CD4-positive, alpha-beta T cell treated with Interleukin-4 for 4 hours (primary cell): ENCODE results near the gene POU2AF2.
"Not testable (repeated sequence)": the region's sequence is repeated elsewhere in the genome, so short reads cannot be mapped to it uniquely, and the experiment has no call there.

Experiments used
- DNase-seq: peaks from one replicate; pipeline ENCODE4 v3.0.0-alpha.2; 2020

The POU2AF2 gene

DNA sequence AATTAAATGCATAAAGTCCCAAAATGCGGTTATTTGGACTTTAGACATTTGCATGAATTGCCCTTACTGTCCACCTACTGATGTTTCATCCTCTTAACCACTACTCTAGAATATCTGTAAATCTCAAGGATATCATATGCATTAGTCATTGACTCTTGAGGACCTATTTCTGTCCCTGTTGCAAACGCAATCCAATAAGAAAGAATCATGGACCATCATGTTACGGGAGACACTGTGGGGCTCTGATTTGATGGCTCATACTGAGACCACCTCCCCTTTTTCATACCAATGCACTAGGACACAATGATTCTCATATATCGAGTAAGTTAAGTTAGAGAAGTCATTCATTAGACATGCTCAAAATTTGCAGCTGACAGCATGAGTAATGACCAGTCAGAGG is 14.4 kb downstream of the POU2AF2 start:
- DNase-seq: no peak

DNA sequence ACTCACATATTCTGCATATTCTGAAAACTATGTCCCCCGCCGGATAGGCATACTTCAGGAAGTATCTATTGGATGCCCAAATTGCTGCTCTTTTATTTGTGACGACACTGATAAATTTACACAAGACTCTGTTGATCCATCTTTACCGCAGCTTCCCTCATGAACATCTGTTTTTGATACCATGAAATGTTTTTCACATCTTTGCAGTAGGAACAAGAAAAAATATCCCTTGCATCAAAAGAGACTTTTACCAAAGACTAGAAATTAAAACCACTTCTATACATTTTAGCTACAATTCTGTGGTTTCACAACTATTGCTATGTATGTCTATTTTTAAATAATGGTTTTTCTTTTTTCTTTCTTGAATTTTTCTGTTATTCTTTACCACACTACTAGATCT is 15.3 kb downstream of the POU2AF2 start:
- DNase-seq: no peak

DNA sequence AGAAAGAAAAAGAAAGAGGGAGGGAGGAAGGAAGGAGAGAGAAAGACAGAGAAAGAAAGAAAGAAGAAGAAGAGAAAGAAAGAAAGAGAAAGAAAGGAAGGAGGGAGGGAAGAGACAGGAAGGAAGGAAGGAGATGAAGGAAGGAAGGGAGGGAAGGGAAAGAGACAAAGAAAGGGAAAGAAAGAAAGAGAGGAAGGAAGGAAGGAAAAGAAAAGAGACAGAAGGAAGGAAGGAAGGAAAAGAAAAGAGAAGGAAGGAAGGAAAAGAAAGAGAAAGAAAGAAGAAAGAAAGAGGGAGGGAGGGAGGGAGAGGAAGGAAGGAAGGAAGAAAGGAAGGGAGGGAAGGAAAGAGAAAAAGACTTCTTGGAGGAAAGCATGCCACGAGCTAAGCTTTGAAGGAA is 19.1 kb downstream of the POU2AF2 start:
- DNase-seq: no peak

DNA sequence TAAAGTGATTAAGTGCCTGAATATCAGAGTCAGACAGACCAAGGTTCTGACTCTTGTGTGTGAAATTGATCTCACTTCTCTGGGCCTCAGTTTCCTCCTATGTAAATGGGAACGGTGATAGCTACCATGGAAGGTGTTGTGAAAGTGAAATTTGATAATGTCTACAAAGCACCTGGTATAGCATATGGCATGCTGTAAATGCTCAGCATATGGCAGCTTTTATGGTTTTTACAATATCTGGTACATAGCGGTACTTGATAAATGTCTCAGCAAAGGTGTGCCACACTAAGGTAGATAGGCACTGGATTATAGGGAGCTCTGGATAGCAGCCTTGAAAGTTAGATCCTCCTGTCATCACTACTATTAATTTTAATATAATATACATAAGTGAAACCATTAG is 19.9 kb downstream of the POU2AF2 start:
- no peak for DNase-seq

DNA sequence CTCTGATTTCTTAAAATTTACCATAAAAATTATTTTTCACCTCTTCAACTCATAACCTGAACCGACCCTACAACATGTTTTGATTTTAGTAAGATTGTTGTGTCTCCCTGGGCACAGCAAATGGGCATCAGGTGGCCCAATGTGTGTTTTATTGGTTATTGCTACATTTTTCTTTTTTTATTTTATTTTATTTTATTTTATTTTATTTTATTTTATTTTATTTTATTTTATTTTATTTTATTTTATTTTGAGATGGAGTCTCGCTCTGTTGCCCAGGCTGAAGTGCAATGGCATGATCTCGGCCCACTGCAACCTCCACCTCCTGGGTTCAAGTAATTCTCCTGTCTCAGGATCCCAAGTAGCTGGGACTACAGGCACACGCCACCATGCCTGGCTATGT is 22.8 kb downstream of the POU2AF2 start:
- not testable (repeated sequence) for DNase-seq

DNA sequence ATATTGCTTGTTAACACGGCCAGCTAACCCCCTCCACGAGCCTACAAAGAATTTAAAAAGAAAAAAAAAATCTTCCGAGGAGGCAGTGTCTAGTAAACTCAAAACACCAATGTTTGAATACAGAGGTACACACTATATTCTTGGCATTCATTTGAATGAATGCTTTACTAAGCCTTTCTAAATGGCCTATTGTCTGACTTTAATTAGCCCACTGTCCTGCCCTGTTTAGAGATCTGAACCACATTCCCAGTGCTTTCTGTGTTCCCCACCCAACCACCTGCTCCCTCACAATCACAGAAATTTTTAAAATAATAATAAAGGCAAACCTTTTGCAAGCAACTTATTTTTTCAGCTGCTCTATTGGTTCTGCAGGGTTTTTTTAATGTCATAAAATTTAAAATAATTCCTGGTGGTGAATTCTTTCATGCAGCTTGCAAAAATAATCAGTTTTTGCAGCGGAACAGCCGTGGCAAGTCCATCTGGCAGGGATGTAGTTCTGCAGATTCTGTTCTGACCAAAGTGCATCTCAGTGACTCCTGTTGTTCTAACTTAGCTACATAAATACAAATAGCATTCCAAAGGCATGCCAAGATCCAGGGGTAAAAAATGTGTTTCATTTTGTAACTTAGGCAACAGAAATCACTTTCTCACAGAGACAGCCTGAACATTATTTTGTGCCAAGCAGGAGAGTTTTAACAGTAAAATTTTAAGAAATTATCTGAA is 23.8 kb downstream of the POU2AF2 start:
- no peak for DNase-seq

DNA sequence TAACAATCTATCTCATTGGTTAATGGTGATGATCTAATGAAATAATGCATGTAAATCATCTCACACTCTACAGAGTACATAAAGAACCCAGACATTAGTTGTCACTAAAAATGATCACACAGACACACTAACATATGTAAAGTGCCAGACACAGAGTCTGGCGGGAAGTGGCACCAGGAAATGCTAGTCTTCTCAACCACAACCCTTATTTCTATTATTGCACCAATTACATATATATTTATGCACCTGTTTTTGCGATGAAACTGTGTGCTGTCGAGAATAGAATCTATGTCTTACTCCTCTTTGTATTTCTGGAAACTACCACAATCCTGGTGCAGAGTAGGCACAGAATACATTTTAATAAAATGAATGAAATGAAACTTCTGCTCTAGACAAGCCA is 26.9 kb downstream of the POU2AF2 start:
- DNase-seq: no peak

DNA sequence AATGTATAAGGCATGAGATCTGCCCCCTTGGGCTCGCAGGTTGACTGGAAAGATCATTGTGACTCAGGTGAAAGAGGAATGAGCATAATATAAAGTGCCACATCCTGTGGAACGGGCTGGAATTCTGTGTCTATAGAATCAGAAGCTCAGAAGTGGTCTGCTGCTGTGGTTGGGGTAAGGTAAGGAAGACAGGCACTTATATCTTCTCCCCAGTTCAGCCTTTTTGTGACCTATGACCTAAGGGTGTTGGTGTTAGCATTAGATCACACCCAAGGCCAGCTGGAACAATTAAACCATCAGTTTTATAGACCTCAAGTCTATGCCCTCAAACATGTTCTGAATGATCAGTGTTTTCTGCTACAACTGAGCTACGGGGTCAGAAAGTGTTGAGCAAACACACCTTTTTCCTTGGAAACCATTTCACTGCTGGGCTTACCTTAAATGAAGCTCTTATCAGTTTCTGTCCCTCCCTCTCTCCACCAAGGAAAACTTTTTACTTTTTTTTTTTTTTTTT is 37.1 kb downstream of the POU2AF2 start:
- no peak for DNase-seq

DNA sequence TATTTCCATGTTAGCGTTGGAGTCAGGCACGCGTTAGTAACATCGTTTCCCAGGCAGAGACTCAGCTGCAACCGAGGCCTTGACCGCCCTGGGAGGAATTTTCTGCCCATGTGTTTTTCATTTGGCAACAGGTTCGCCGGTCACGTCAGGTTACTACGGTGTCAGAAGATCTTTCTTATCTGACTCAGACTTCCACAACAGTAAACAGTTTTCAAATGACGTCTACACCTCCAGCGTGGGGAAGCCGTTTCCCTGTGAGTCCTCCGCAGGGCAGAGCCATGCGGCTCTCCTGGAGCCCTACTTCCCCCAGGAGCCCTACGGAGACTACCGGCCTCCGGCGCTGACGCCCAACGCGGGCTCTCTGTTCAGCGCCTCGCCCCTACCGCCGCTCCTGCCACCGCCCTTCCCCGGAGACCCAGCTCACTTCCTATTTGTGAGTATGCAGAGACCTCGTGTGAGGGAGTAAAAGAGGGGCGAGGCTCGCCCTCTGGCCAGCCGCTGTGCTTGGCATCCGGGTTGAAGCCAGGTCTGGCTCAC is 38.5 kb downstream of the POU2AF2 start:
- DNase-seq: no peak

DNA sequence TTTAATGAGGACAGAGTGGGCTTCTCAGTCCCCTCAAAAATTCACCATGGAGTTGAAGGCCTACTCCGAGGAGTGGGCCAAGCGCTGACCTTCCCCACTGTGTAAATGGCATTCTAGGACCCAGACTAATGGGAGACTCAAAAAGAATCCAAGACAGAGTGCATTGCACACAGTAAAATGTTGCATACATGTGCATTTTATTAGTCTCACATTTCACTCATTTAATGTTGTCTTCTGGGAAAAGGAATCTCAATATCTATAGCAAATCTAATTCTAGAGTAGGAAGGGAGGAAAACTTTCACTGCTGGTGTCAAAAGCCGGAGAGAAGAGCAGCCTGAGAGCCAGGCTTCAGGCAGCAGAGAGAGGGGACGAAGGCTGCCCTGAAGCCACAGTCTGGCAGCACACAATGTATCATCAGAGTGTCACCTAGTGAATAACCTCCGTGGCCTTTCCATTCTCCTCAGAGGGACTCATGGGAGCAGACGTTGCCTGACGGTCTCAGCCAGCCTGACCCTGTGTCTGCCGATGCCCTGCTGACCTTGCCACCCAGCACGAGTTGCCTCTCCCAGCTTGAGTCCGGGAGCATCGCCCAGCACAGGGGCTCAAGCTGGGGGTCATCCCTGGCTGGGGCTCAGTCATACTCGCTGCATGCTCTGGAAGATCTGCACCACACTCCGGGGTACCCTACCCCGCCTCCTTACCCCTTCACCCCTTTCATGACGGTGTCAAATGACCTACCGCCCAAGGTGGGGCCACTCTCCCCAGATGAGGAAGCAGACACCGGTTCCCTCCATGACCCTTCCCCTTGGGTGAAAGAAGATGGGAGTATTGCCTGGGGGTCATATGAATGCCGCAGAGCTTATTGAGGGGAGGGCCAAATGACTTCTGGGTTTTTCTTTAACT is 39.9 kb downstream of the POU2AF2 start:
- DNase-seq: no peak

DNA sequence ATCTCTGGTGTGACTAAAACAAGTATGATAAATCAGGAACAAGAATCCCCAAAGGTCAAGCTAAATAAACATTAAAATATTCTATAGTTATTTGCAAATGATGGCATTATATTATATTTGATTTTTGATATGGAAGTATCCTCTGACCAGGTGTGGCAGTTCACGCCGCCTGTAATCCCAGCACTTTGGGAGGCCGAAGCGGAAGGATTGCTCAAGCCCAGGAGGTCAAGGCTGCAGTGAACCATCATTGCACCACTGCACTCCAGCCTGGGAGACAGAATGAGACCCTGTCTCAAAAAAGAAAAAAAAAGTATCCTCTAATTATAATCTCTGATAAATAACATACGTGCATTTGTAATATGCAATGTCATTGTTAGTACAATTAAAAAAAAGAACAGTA is 46.2 kb downstream of the POU2AF2 start:
- DNase-seq: no peak

DNA sequence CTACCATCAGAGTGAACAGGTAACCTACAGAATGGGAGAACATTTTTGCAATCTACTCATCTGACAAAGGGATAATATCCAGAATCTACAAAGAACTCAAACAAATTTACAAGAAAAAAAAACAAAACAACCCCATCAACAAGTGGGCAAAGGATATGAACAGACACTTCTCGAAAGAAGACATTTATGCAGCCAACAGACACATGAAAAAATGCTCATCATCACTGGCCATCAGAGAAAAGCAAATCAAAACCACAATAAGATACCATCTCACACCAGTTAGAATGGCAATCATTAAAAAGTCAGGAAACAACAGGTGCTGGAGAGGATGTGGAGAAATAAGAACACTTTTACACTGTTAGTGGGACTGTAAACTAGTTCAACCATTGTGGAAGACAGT is 46.9 kb downstream of the POU2AF2 start:
- not testable (repeated sequence) for DNase-seq

DNA sequence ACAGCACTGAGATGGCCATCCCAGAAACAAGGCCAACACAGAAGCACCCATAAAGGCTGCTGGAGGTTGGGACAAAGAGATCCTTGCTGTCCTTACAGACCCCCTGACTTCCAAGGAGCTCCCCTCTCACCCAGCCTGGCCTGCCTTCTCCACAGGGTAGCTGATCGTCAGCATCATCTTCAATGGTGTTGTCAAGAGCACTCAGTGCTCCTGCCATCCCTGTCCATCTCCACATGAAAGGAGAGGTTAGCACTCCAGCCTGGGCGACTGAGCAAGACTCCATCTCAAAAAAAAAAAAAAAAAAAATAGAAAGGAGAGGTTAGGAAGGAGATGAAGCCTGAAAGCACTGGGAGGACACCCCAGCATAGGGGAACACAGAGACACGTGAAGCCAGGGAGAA is 50.7 kb downstream of the POU2AF2 start:
- no peak for DNase-seq

DNA sequence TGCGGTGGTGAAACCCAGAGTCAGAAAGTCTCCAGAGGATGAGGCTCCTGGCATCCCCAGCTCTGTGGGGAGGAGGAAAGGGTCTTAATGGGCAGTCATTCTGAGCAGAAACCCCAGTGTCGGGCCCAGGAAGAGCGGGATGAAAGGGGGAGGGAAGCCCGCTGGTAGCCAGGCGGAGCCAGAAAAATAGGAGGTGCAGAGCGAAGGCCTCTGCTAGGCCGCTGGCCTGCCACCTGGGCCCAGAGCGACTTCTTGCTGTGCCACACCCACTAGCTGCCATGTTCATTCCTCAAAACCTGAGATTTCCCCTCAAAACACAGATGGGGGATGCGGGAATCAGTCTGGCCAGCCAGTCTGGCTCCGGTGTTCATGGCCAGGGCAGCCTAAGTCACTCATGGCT is 52.2 kb downstream of the POU2AF2 start:
- DNase-seq: no peak

DNA sequence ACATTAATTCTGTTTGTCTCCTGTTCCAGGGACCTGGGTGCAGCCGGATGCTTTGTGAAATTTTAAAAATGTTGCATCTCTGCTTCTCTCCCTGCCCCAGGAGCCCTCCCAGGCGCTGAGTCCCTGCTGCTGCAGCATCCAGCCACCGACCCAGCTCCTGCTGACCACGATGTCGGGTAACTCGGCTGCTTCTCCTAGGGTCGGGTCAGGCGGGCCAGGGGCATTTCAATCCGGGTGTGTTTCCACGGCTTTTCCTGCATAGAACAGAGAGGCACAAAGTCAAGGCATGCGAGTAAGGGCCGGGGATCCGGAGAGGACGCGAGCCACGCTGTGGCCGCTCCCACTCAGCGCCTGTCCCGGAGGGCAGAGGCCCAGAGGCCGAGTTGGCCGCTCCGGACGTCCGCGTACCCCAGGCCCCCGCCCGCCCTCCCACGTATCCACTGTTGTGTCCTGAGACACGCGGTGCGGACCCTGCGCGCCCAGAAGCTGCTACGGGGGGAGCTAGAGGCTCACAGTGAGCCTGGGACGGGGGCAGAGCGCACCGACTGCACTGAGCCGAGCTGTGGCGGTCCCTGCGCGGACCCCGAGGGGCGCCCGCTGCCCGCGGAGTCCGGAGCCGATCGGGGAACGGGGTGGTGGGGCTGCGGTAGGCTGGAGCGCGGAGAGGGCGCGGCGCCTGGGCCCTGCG is 53.0 kb downstream of the POU2AF2 start, which contains the start of gene POU2AF3:
Gene POU2AF3 (plus strand): TSS at position 134 of the 688 bp plus-strand sequence. CDS start 36 bp downstream, at position 170.
- no peak for DNase-seq

DNA sequence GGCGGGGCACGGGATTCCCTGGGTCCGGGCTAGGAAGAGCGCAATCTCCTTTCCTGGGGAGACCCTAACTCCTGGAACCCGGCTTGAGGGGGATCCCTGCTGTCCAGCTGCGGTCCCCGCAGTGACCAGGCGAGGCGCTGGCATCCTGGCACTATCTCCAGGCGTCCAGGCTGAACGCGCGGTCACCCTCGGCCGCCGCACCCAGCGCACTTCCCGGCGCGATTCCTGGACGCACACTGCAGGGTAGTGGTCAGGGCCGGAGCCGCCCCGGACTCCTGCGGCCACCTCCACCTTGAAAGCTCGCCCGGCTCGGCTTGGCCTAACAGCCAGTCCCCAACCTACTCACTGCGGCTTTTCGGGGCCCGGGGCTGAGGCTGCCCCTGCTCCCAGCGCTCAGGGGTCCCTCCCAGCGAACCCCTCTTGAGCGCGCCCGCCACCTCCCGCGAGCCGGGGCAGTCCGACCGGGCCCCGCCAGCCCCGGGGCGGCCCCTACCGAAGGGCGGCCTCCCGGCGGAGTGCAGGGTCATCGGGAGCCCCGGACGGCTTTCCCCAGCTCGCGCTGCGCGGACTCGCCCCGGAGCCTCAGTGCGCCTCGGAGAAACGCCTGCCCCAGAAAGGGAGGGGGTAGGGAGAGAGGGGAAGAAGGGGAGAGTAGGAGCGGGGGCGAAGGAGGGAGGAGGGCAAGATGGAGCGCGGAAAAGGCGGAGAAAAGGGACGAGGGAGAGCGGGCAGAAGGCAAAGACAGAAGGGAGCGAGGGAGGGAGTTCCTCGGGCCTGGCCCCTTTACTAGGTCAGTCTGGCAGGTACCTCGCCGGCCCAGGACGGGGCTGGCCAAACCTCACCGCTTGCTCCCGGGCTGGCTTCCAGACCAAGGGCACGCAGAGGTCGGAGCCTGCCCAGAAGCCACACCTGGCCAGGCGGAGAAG is 53.8 kb downstream of the POU2AF2 start:
- DNase-seq: no peak

DNA sequence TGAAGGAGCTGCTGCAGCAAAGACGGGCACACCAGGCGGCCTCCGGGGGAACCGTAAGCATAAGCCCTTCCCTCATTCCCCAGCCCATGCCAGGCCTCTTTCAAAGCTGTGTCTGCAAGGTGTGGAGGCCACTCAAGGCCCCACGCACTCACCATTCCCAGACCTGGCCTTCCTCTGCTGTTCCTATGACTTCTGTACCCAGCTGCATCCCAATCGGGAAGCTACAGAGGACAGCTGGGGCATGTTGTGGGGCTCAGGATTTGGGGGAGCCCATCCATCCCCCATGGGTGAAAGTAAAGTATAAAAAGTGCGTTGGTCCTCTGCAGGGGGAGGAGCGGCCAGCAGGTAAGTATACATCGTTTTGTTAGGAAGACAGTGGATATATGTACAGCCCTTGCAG is 55.0 kb downstream of the POU2AF2 start:
- no peak for DNase-seq

DNA sequence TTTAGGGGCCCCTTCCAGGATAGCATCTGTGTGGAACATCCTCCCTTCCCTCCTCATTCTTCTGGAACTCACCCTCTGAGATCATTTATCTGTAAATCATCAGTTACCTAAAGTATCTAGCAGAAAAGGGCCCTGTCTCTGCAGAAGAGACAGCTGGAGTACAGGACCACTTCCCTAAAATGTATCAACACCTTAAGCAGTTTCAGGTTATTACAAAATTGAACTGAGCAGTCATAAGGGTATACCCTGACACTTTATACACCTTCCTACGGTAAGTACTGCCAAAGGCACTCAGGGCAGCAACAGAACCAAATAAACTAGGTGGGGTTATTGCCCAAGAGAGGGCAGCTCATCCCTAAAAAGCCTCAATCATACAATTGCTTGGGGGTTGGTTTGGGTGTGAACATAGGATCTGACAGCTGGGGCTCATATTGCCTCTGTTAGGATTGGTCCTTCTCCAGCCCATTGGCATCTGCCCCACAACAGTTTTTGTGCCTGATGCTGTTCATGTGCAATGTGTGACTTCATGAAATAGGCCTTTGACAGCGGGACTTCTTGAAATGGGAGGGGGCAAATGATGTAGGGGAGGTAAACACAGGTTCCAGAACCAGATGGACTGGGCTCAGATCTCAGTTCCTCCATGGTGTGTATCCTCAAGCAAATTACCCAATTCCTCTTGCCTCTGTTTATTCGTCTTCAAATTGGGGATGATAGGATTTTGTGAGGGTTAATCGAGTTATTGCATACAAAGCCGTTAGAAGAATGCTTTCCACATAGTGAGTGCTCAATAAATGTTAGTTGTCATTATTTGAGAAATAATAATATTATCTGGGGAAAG is 55.7 kb downstream of the POU2AF2 start:
- DNase-seq: no peak

DNA sequence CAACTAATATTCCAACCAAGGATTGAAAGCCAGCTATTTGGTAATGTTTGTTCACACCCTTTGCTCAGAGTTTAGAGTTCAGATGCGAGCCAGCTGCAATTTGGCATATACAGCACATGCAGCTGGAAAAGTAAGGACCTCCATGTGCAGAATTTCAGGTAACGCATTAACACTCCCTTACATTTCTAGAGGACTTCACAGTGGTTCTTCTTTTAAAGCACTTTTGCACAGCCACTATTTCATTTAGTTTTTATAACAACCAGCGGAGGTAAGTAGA is 56.3 kb downstream of the POU2AF2 start:
- no peak for DNase-seq

DNA sequence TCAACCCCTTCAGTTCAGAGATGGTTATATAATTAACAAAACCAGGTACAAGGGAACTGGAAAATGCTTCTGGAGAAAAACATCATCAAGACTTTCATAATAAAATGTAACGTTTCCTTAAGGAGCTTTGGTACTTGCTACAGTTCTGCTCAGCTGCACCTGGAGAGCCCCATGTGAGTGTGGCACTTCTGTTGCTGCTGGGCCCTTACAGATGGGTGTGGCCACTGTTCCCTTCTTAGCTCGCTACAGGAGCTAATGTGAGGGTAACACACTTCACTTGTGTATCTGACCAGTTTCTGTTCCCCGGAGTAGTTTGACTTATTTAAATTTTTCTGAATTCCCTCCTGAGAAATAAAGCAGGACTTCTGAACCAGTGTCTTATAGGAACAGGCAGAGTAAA is 56.8 kb downstream of the POU2AF2 start:
- no peak for DNase-seq

DNA sequence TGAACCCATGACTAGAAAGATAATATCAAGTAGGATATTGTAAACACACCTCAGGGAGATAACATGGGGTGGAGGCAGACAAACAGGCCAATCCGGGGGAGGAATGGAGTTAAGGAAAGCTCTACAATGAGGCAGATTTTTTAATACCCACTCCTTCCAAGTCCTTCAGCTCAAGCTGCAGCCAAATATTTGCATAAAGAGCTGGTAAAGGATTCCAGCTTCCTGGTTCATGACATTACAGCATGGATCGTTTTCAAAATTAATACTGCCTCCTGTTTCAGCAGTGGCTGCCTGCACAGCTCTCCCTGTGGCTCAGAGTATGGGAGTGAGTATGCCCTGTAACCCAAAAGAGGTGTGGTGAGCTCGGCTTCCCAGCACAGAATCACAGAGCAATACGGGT is 57.9 kb downstream of the POU2AF2 start:
- no peak for DNase-seq
